Effector memory CD8-positive, alpha-beta T cell (primary cell): ENCODE results near the gene ANKRD11.
"Not testable (repeated sequence)": the region's sequence is repeated elsewhere in the genome, so short reads cannot be mapped to it uniquely, and the experiment has no call there.

Experiments
- ATAC-seq: fragments of 150-1000 bp; cut with Tn5 transposase; replicated peaks from 2 replicates; pipeline ENCODE4 v1.10.0; 2021; ENCODE audit warnings: mild to moderate bottlenecking, moderate library complexity
- DNase-seq, 3 experiments: peaks; one replicate each; pipeline ENCODE4 v3.0.0; 2021
- H3K27ac Mint-ChIP-seq, 2 donors: one replicate each; pipeline ENCODE4 v1.8.0; 2022; ENCODE audit warnings: mild to moderate bottlenecking in 2 of 2, mixed read lengths in 2 of 2, moderate library complexity in 2 of 2
- H3K27me3 Mint-ChIP-seq, 2 donors: one replicate each; pipeline ENCODE4 v1.8.0; 2022; ENCODE audit warnings: mixed read lengths in 2 of 2
- H3K36me3 Mint-ChIP-seq: one replicate; pipeline ENCODE4 v1.8.0; 2022; ENCODE audit warnings: mild to moderate bottlenecking, moderate library complexity, mixed read lengths; ENCODE audit not compliant: insufficient read depth
- H3K4me1 Mint-ChIP-seq, 2 donors: one replicate each; pipeline ENCODE4 v1.8.0; 2022; ENCODE audit warnings: low read depth in 2 of 2, mixed read lengths in 2 of 2
- H3K4me3 Mint-ChIP-seq, 2 donors: one replicate each; pipeline ENCODE4 v1.8.0; 2022; ENCODE audit warnings: mild to moderate bottlenecking in 2 of 2, mixed read lengths in 2 of 2, moderate library complexity in 2 of 2
- H3K9me3 Mint-ChIP-seq, 2 donors: one replicate each; pipeline ENCODE4 v1.8.0; 2022; ENCODE audit warnings: mixed read lengths in 2 of 2

Gene ANKRD11

DNA sequence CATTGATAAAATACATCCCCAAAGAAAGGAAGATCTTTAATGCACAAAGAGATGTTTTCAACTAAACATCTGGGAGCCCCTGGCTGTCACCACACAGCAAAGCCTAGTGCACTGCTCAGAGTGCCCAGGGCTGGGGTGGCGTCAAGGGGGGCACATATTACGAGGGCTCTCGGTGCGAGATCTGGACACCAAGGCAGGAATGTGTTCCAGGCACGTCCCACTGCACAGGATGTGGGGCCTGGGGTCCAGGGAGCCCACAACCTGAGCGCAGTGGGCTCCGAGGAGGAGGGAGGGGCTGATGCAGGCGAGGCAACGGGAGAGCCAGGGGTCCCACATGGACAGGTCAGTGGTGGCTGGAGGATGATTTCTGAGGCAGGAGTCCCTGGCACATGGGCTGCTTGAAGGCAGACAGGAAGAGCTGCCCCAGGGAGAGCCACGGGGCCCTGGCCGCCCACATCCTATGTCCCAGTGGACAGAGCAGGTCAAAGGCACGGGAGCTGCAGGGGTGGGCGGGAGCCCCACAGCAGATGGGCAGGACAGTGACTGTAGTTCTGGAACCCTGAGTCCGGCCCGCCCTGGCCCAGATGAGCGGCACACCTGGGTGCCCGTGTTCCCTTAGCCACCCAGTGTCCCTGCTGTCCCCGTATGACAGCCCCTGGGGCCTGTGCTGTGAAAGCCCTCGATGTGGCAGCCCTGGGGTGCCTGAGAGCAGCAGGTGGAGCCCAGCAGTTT lies 216.5 kb downstream of the ANKRD11 start:
- ATAC-seq: no peak
- no peak for DNase-seq
- Mint-ChIP-seq H3K4me1 (peaks cover 4% of the 10 kb centered on the region in 2 donors), H3K9me3 (no peaks in the 10 kb centered on the region), H3K27me3 (no peaks in the 10 kb centered on the region), H3K27ac (peak overlapping the region; percentile 63 to 87), H3K36me3 (peaks cover 89% of the 10 kb centered on the region), H3K4me3 (no peak overlapping the region)

DNA sequence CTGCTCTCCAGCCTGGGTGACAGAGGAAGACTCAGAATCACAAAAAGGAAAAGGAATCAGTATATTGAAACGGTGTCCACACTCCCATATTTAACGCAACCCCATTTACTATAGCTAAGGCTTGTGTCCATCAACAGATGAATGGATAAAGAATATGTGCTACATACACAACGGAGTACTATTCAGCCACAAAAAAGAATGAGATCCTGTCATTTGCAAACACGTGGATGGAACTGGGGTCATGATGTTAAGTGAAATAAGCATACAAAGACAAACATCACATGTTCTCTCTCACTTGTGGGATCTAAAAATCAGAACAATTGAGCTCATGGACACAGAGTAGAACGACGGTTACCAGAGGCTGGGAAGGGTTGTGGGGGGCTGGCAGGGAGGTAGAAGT lies 217.7 kb downstream of the ANKRD11 start:
- peak overlapping the region in 1 of 2 donors; percentile 87 for H3K27ac Mint-ChIP-seq
- H3K27me3 Mint-ChIP-seq: no peaks in the 10 kb centered on the region
- no peak for DNase-seq
- peaks cover 85% of the 10 kb centered on the region for H3K36me3 Mint-ChIP-seq
- H3K4me1 Mint-ChIP-seq: peaks cover 4% of the 10 kb centered on the region in 2 donors
- H3K9me3 Mint-ChIP-seq: no peaks in the 10 kb centered on the region
- no peak overlapping the region for H3K4me3 Mint-ChIP-seq
- no peak for ATAC-seq

DNA sequence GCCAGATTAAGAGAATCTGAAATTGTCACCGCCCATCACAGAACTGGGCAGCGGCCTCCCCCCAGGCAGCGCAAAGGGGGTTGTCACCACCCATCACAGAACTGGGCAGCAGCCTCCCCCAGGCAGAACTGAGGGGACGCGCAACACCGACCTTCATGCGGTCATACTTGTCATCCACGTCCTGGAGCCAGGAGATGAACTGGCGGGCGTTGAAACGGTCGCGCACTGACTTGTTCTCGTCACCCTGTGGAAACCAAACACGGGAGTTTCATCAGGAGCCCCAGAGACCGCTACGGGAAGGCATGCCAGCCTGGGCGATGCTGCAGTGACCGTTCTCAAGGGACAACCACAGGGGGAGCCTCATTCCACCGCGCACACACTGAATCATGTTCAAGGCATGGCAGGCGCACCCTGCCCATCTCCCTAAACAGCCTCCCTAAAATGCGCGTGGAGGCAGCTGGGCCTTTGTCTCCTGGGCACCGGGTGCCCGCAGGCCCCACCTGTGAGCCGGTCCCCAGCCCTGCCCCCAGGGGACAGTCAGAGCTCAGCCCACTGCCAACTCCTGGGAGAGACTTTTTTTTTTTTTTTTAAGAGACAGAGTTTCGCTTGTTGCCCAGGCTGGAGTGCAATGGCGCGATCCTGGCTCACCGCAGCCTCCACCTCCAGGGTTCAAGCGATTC lies 219.6 kb downstream of the ANKRD11 start:
- DNase-seq: no peak
- Mint-ChIP-seq H3K36me3 (peaks cover 85% of the 10 kb centered on the region), H3K9me3 (no peaks in the 10 kb centered on the region), H3K27ac (no peak overlapping the region), H3K4me3 (no peak overlapping the region), H3K4me1 (peaks cover 4% of the 10 kb centered on the region in 2 donors), H3K27me3 (no peaks in the 10 kb centered on the region)
- no peak for ATAC-seq

DNA sequence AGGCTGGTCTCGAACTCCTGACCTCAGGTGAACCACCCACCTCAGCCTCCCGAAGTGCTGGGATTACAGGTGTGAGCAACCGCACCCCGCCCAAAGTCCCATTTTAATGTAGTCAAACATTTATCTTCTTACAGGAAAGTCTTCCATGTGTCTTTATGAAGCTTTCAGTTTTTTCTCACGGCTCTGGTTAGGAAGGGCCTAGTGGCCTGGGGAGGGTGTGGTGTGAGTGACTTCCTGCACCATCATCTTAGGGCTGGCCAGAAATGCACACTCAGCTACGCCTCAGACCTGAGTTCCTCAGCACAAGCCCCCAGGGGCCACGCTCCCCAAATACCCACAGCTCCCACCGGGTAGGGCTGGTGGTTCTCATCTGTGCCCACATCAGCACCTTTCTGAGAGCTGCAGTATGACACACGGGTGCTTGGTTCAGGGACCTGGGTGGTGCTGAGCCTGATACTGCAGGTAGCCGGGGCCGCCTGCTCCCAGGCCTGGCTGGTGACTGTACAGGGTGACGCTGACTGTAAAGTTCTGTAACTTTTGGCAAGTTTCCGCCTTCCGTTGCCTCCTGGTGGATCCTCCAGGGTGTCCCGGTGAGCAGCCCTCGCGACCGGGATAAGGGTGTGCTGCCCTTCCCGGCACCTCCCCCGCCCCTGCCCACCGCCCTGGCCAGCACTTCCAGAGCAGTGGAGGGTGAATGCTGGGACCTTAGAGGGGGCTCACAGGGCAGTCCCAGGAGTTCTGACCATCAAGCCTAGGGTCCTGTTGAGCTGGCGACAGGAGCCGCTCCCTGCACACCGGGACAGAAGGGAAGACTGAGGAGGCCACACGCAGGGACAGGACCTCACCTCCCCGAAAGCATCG lies 220.3 kb downstream of the ANKRD11 start:
- no peak overlapping the region for H3K4me3 Mint-ChIP-seq
- ATAC-seq (no peak), DNase-seq (no peak)
- peaks cover 87% of the 10 kb centered on the region for H3K36me3 Mint-ChIP-seq
- no peaks in the 10 kb centered on the region for H3K27me3 Mint-ChIP-seq
- no peaks in the 10 kb centered on the region for H3K9me3 Mint-ChIP-seq
- H3K4me1 Mint-ChIP-seq: peaks cover 4% of the 10 kb centered on the region in 2 donors
- no peak overlapping the region for H3K27ac Mint-ChIP-seq

DNA sequence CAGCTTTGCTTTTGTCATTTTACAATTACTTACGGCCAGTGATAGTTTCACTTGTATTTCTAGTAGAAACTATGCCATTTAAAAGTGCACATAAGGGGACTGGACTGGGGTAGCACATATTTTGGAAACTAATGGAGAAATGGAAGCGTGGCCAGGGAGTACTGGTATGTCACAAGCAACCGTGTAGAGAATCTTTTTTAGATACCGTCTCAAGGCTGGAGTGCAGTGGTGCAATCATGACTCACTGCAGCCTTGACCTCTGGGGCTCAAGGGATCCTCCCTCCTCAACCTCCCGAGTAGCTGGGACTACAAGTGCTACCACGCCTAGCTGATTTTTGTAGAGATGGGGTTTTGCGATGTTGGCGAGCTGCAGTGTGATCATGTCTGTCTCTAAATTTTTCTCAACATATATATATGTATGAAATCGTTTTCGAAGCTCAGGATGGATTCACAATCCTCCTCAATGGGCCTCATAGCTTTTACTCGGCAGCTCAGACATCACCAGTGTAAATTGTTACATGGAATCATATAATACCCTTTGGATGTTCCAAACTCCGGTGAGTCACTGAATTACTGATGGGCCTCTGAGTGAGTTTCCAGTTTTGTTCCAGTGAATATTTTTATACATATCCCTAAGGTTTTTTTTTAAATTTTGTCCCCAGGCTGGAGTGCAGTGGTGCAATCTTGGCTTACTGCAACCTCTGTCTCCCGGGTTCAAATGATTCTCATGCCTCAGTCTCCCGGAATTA lies 221.2 kb downstream of the ANKRD11 start:
- Mint-ChIP-seq H3K9me3 (no peaks in the 10 kb centered on the region), H3K27ac (no peak overlapping the region), H3K36me3 (peaks cover 80% of the 10 kb centered on the region), H3K4me3 (no peak overlapping the region), H3K4me1 (peaks cover 4 to 6% of the 10 kb centered on the region in 2 donors), H3K27me3 (no peaks in the 10 kb centered on the region)
- DNase-seq (no peak), ATAC-seq (no peak)

DNA sequence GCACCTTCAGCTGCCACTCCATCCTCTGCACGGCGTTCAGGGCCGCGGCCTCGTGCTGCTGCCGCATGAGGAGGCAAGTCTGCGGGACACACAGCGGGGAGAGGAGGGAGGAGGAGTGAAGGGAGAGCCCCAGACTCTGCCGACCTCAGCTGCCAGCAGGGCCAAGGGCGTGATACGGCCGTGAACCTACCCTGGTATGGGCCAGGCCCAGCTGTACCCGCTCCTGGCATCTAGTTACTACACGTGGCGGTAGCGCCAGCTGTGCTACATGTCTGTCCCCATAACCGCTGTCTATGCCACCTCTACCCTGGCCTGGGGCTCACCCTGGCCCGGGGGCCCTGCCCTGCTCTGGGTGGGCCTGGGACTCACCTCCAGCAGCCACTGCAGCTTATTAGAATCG lies 221.8 kb downstream of the ANKRD11 start:
- Mint-ChIP-seq H3K4me1 (peaks cover 3 to 4% of the 10 kb centered on the region in 2 donors), H3K36me3 (peaks cover 78% of the 10 kb centered on the region)

DNA sequence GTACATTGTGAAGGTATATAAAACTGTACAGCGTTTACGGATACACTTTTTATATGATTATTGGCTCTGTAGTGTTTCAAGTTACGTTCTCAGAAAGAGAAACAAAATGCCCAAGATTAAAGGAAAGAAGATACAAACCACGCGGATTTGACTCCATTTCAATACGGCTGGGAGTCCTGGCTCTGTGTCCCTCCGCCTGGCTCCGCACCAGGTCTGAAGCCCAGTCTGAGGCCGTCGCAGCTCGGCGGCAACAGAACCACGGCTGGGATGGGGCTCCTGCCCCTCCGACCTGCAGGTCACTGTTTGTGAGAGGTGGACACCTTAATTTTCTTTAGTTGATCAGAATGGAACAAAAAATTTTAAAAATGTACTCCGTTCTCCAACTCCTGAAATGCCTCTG lies 222.6 kb downstream of the ANKRD11 start:
- H3K27me3 Mint-ChIP-seq, H3K4me3 Mint-ChIP-seq, DNase-seq, H3K4me1 Mint-ChIP-seq, H3K27ac Mint-ChIP-seq, ATAC-seq, H3K9me3 Mint-ChIP-seq: not testable (repeated sequence)
- peaks cover 71% of the 10 kb centered on the region for H3K36me3 Mint-ChIP-seq

More for the DNA sequence above, 221.8 kb downstream of the ANKRD11 start:
- Mint-ChIP-seq H3K4me3 (no peak overlapping the region), H3K27me3 (no peaks in the 10 kb centered on the region), H3K27ac (no peak overlapping the region), H3K9me3 (no peaks in the 10 kb centered on the region)
- no peak for ATAC-seq
- DNase-seq: no peak

DNA sequence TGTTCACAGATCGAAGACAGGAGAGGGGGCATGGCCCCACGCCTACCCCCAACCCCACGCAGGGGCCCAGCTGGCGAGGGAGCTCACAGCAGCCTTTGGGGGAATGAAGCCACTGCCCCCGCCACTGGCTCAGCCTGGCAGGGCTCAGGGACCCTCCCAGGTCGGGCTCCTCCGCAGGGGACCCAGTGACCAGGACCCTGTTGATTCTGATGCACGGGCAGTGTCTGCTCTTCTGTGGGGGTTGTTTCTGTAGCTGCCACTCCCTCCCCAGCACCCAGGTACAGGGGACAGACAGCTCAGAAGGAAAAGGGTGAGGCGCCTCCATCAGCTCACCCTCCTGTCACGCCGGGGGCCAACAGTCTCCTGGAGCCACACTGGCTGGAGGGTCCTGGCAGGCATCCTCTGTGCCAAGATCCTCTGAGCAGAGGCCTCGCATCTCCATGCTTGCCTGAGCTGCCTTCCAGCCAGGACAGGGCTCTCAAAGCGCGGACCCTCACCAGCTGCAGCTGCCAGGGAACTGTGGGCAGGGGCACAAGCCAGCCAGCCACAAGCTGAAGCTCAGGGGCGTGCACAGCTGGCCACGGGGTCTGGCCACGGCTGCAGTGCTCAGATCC lies 223.7 kb downstream of the ANKRD11 start:
- H3K27ac Mint-ChIP-seq: peak overlapping the region in 1 of 2 donors; percentile 20
- no peaks in the 10 kb centered on the region for H3K27me3 Mint-ChIP-seq
- peaks cover 2 to 7% of the 10 kb centered on the region in 2 donors for H3K4me1 Mint-ChIP-seq
- H3K9me3 Mint-ChIP-seq: no peaks in the 10 kb centered on the region
- H3K36me3 Mint-ChIP-seq: peaks cover 67% of the 10 kb centered on the region
- DNase-seq (no peak), ATAC-seq (no peak)
- no peak overlapping the region for H3K4me3 Mint-ChIP-seq

DNA sequence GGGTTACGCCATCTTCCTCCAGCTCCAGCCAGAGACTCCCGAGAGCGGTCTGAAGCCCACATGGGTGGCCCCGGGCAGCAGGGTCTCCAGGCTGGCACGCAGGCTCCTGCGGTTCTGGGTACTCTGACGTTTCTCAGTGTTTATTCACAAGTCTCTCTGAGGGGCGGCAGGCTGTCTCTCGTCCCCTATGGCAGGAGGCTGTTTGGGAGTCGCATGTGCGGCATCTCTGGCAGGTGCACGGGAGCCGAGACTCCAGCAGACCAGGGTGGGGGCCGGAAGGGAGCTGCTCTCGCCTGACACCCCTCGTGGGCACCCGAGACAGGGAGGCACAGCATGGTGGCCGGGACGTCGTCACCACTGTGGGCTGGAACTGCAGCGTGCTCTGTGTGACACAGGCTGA lies 224.7 kb downstream of the ANKRD11 start:
- H3K27me3 Mint-ChIP-seq: no peaks in the 10 kb centered on the region
- peak overlapping the region in 1 of 2 donors; percentile 57 for H3K27ac Mint-ChIP-seq
- no peak for ATAC-seq

DNA sequence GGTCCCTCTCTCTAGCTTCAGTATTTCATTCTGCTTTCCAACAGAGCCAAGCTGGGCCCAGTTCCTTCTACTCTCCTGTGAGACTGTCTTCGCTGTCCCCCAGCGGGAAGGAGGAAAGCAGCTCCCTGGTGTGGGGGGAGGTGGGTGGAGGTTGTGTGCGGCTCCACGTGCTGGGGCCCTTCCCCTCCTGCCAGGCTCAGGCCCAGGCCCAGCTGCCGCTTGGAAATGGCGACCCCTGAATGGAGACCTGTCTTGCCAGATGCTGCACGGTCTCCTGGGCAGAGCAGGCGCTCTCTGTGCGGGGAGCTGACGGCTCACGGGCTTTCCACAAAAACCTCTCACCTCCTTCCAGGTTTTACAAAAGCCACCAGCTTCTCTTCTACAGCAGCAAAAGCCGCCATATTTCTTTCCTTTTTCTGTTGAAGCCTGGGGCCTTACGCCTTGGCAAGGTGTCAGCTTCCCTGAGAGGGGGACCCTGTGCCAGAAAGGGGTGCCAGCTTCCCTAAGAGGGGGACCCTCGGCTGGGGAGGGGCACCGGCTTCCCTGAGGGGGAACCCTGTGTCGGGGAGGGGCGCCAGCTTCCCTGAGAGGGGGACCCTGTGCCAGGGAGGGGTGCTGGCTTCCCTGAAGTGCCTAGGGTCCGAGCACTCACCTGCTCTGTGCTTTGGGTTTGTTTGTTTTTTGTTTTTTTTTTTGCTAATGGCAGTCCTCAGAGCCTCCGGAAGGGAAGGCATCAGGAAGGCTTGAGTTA lies 225.4 kb downstream of the ANKRD11 start:
- Mint-ChIP-seq H3K4me3 (no peak overlapping the region), H3K9me3 (no peaks in the 10 kb centered on the region), H3K27ac (peak overlapping the region in 1 of 2 donors; percentile 57), H3K36me3 (peaks cover 58% of the 10 kb centered on the region), H3K4me1 (peaks cover 0 to 10% of the 10 kb centered on the region in 2 donors), H3K27me3 (no peaks in the 10 kb centered on the region)
- no peak for DNase-seq
- ATAC-seq: no peak

More for the DNA sequence above, 224.7 kb downstream of the ANKRD11 start:
- H3K4me3 Mint-ChIP-seq: no peak overlapping the region
- peaks cover 0 to 10% of the 10 kb centered on the region in 2 donors for H3K4me1 Mint-ChIP-seq
- no peaks in the 10 kb centered on the region for H3K9me3 Mint-ChIP-seq
- no peak for DNase-seq
- peaks cover 59% of the 10 kb centered on the region for H3K36me3 Mint-ChIP-seq

DNA sequence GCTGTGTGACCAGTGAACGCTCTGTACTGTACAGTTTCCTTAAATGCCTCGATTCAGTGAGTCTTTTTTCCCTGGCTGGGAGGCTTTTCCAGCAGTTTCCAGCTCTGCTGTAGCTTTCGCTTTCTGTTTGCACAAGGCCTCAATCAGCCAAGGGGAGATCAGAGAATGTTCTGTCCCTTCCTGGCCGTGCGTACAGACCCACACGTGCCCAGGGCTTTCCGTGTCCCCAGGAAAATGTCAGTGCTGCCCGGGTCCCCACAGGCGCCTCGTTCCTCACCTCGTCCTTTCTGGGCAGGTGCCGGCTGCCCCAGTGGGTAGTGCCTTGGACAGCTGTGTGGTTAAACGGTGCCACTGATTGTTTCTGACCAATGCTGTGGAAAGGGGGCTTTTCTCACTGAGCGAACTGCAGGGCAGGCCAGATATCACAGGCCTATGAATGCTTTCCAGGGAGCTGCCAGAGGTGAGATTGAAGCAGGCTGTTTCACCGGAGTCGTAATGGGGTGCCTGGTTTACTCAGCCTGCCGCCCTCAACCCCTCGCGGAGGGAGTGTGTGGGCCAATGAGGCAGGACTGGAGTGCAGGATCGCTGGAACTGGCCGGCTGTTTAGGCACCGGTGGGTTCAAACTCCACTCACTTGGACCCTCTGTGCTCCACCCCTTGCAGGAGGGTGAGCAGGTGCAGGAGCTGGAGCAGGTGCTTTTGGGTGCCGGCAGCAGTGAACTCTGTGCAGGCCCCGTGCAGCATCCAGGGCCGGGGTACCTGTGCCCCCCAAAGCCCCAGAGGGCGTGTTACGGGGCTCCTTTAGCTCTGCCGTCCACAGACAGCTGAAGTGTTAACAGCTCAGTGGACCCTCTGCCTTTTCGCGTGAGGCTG lies 228.4 kb downstream of the ANKRD11 start:
- H3K36me3 Mint-ChIP-seq: peaks cover 36% of the 10 kb centered on the region
- DNase-seq: no peak
- H3K4me1 Mint-ChIP-seq: peaks cover 8 to 17% of the 10 kb centered on the region in 2 donors
- no peaks in the 10 kb centered on the region for H3K9me3 Mint-ChIP-seq
- H3K4me3 Mint-ChIP-seq: no peak overlapping the region
- peaks cover 16 to 22% of the 10 kb centered on the region in 2 donors for H3K27me3 Mint-ChIP-seq
- H3K27ac Mint-ChIP-seq: no peak overlapping the region
- ATAC-seq: no peak
